BE2C (cell line): ENCODE data around the gene COX20.

Source experiments
- DNase-seq: peaks from one replicate; pipeline ENCODE4 v3.0.0-alpha.2; 2020
- H3K27me3 ChIP-seq: fragments of 250-450 bp; sonication (Bioruptor Pico); 2 replicates; pipeline ENCODE4 v1.5.1; 2020; ENCODE audit warnings: mild to moderate bottlenecking
- H3K36me3 ChIP-seq: fragments of 250-450 bp; sonication (Bioruptor Pico); 2 replicates; pipeline ENCODE4 v1.5.1; 2020; ENCODE audit warnings: mild to moderate bottlenecking
- H3K4me1 ChIP-seq: fragments of 250-450 bp; sonication (Bioruptor Pico); 2 replicates; pipeline ENCODE4 v1.5.1; 2020
- H3K4me3 ChIP-seq: 2 replicates; pipeline ENCODE4 v1.5.1; 2011; ENCODE audit warnings: low read depth, low read length
- H3K9me3 ChIP-seq: fragments of 250-450 bp; sonication (Bioruptor Pico); 2 replicates; pipeline ENCODE4 v1.5.1; 2020
- CTCF ChIP-seq: IDR thresholded peaks from 2 replicates; pipeline ENCODE4 v1.5.1; 2012; ENCODE audit warnings: mild to moderate bottlenecking, low read depth, low read length

COX20 gene

DNA sequence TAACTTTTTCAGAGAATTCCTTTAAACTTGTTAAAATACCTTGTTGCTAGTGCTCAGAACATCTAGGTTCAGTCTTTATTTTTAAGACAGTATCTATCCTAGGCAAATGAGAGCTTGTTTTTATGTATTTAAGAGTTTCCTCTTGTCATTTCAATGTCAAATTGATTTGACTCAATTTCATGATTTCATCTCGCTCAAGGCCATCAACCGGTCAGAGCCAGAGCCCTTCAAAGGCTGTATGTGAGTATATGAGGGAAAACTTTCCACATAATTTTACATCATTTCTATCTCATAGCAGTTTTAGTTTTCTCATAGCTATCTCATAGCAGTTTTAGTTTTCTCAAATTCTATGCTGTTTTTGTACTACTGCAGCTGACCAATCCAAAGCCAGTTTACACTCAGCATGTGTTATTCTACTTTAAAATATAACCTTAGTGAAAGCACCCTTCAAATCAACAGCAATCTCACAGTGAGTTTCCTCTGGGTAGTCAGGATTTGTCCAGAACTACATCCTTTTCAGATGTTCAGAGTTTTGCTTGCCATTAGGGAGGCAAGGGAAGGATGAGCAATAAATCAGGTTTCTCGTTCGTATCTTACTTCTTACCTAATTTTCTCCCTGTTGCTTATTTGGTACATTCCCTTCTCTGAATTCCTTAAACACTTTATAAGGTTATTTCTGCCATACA, 16.2 kb downstream of the COX20 start:
- no peaks in the 10 kb centered on the region; the same call in none of the 2 replicates for H3K4me1 ChIP-seq
- H3K36me3 ChIP-seq: peaks cover 100% of the 10 kb centered on the region
- DNase-seq: no peak
- H3K4me3 ChIP-seq: no peak overlapping the region
- no peaks in the 10 kb centered on the region for H3K9me3 ChIP-seq
- no peaks in the 10 kb centered on the region for H3K27me3 ChIP-seq
- no peak for TF ChIP-seq CTCF

DNA sequence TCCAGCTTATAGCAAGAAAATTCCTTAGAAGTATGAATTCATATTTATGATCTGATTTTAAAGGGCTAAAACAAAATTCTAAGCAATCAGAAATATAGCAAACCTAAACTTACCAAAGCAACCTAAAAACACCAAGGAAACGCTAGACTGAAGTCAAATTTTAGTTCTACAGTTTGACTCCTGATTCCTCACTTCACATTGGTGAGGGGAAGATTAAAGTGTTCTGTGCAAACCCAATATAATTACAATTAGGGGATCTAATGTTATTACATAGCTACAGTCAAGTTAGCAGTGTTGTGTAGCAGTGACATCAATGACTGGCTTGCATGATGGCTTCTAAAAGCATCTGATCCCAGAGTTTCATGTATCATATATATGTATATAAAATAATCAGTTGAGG, 17.2 kb downstream of the COX20 start:
- no peak for TF ChIP-seq CTCF
- no peak for DNase-seq
- Histone ChIP-seq H3K9me3 (no peaks in the 10 kb centered on the region), H3K27me3 (no peaks in the 10 kb centered on the region), H3K4me1 (no peaks in the 10 kb centered on the region; the same call in none of the 2 replicates), H3K4me3 (no peak overlapping the region), H3K36me3 (peaks cover 100% of the 10 kb centered on the region)

- H3K4me1 ChIP-seq: peaks cover 3% of the 10 kb centered on the region
- H3K27me3 ChIP-seq: no peaks in the 10 kb centered on the region
- DNase-seq: no peak
- peaks cover 100% of the 10 kb centered on the region for H3K36me3 ChIP-seq
- no peak for TF ChIP-seq CTCF
- H3K9me3 ChIP-seq: no peaks in the 10 kb centered on the region
- no peak overlapping the region for H3K4me3 ChIP-seq
Observed at GRCh38 chr1:244854166-244854565, 18.7 kb downstream of the COX20 start.

DNA sequence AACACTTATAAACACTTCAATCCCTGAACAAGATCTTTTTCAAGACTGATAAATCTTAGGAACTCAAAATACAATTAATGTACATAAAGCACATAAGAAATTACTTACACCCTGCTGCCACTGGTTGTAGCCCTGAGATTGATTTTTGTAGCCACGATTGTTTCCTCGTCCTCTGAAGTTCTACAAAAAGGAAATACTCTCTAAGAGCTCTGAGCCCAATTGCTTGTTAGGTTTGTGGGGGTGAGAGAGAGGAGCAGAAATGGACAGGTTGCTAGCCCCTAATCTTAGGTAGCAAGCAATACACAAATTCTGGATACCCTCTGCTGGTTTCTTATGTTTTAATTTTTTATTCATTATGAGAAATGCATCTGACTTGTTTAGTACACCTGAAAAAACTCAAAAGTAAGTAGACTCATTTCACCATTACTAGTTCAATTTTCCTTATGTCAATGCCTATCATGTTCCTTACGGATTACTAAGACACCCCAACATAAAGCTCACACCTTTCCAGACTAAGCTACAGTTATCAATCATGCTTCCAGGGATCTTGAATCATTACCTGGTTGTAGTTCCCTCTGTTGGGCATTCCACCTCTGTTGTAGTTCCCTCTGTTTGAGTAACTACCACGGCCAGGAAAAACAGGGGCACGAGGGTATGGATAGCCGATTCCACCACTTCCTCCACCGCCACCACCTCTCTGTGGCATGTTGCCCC, 19.6 kb downstream of the COX20 start:
- no peak overlapping the region for H3K4me3 ChIP-seq
- TF ChIP-seq CTCF: no peak
- no peak for DNase-seq

GRCh38 chr1:244857761-244858160, 22.3 kb downstream of the COX20 start:
- Histone ChIP-seq H3K27me3 (no peaks in the 10 kb centered on the region), H3K36me3 (peaks cover 100% of the 10 kb centered on the region), H3K4me1 (peaks cover 3% of the 10 kb centered on the region; the same call in 1 of the 2 replicates), H3K9me3 (no peaks in the 10 kb centered on the region), H3K4me3 (no peak overlapping the region)
- DNase-seq: no peak
- TF ChIP-seq CTCF: no peak

More for the DNA sequence above, 19.6 kb downstream of the COX20 start:
- H3K4me1 ChIP-seq: peaks cover 3% of the 10 kb centered on the region
- no peaks in the 10 kb centered on the region for H3K9me3 ChIP-seq
- no peaks in the 10 kb centered on the region for H3K27me3 ChIP-seq
- H3K36me3 ChIP-seq: peaks cover 100% of the 10 kb centered on the region

DNA sequence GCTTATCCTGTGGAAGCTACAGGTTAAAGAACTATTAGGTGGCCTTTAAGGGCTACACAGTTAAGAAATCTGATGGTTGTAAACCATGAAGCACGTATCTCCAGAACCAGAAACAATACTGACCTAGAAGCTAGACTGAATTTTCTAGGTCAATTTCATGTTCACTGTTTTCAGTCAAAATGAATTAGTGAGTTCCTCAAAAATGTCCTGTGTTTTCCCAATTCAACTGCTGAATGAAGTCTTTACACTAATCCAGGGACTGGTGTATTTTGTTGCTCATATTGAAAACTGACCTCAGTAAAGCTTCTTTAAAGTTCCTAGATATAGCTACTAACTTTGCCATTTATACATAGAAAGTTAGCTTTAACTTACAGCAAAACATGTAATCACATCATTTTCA, 22.9 kb downstream of the COX20 start:
- no peaks in the 10 kb centered on the region for H3K27me3 ChIP-seq
- H3K36me3 ChIP-seq: peaks cover 95% of the 10 kb centered on the region
- peaks cover 3% of the 10 kb centered on the region; the same call in 1 of the 2 replicates for H3K4me1 ChIP-seq
- no peak for TF ChIP-seq CTCF
- no peak overlapping the region for H3K4me3 ChIP-seq
- no peak for DNase-seq
- H3K9me3 ChIP-seq: no peaks in the 10 kb centered on the region
